ENCODE data around the gene RAMP1. TPM values are rescaled to one million over a fixed set of nuclear protein-coding genes. Genes with fewer than 3 reads are reported as not detected.

The RAMP1 gene
- total RNA-seq, 1 donor from 2014 or later: 26.3 TPM

GRCh38 chr2:237886685-237887481, 27.5 kb downstream of the RAMP1 start:
- peak; percentile 75 for DNase-seq (ENCODE audit: low spot score)
- intact Hi-C loops (cut with DNase I): no loop called here
- ATAC-seq: peak; percentile 73

- DNase-seq (ENCODE audit: low spot score): no peak
- no peak for ATAC-seq
- intact Hi-C loops (cut with DNase I): no loop called here
These were observed 29.0 kb downstream of the RAMP1 start for GRCh38 chr2:237888389-237888788.

DNA sequence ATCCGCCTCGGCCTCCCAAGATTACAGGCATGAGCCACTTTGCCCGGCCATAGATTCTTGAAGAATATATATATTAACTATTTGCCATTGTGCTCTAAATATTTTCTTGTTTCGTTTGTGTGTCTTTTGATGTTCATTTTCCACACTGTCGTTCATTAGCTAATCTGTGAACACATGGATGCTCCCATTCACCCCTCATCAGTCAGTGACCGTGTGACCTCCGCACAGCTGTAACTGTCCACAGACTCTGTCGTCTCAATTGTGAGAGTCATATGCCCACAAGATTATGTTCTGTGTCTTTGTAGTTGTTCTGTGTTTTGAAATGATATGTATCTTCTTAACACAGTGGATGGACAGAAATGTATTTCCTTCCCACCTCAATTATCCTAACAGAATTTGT, 29.6 kb downstream of the RAMP1 start:
- no peak for ATAC-seq
- DNase-seq (ENCODE audit: low spot score): peak; percentile 19
- intact Hi-C loops (cut with DNase I): no loop called here

DNA sequence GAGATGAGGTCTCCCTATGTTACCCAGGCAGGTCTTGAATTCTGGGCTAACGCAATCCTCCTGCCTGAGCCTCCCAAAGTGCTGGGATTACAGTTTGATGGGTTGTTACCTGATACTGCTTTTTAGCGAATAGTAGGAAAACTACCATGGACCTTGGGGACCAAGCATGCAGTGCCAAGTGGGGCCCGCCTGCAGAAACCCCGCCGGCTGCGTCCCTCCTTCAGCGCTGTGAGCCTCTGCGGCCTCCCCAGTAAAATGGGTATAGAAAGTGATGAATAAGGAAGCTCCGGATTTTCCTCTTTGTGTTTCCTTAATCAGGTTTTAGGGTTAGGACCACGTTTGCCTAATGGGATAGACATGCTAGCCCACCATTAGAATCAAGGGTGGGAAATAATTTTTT, 30.4 kb downstream of the RAMP1 start:
- ATAC-seq: no peak
- intact Hi-C loops (cut with DNase I): no loop called here
- peak; percentile 53 for DNase-seq (ENCODE audit: low spot score)

DNA sequence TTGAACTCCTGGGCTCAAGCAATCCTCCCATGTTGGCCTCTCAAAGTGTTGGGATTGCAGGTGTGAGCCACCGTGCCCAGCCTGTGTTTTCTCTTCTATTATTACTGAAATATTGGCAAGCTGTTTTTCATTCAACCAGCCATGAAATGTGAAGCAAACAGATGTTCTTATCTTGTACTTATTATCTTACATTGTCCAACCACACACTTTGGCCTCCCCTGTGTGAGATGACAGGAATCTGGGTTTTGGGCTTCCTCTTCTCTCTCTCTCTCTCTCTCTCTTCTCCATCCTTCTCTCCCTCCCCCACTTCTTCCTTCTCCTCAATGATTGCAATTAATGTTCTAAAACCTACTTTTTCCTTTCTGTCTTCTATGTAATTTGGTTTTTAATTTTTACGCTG, 33.1 kb downstream of the RAMP1 start:
- DNase-seq (ENCODE audit: low spot score): no peak

DNA sequence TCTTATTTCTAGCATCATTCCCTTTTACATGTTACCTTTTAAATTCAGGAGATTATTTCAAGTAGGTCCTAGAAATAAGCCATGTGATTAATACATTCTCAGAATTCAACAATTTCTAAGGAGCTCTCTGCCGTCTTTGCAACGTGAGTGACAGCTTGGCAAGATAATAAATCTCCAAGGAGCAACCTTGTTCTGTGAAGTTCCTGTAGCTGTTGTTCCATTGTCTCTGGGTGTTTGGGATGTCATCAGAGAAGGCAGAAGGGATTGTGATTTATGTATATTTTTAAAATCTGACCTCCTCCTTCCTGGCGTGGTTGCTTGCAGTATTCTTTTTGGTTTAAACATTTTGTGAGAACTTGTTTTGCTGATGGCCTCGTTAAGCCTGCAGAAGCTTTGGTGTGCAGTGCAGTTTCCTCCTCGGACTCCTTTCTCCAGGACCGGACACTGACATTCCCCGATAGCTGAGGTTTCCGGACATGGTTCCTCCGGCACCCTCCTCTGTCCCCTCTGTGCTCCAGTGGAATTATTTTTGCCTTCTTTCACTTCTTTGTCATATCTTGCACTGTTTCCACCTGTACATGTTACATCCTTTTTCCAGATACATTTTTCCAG, 33.7 kb downstream of the RAMP1 start:
- DNase-seq (ENCODE audit: low spot score) (peak; percentile 25), ATAC-seq (no peak)
- intact Hi-C loops (cut with DNase I): no loop called here

More for the DNA sequence above, 33.1 kb downstream of the RAMP1 start:
- ATAC-seq: no peak
- intact Hi-C loops (cut with DNase I): no loop called here

DNA sequence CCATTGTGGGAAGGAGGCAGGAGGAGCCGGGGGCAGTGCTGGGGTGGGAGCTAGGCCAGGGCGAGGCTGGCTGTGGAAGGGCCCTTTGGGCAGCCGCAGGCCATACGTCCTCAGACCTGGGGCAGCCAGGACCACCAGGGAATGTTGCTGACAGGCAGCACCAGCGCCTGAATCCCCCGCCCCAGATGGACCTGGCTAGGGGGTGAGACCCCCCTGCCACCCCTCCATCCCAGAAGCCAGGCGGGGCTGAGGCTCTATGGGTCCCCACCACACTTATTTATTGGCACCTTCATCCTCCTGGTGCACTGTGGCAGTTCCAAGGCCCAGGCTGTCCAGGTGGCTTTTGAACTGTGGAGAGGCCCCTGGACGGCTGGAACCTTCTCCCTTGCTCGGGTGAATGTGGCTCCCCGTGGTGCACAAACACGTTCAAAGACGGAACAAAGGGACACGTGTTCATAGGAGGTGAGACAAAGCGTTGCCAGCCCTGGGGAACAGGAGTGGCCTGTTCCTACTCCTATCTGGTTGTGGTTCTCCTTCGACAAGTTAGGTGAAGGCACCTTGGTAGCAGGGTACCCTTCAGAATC, 35.1 kb downstream of the RAMP1 start:
- ATAC-seq: no peak
- DNase-seq (ENCODE audit: low spot score): peak; percentile 45
- intact Hi-C loops (cut with DNase I): no loop called here

GRCh38 chr2:237894986-237895543, 35.6 kb downstream of the RAMP1 start:
- intact Hi-C loops (cut with DNase I): no loop called here
- ATAC-seq: no peak
- peak; percentile 47 for DNase-seq (ENCODE audit: low spot score)

GRCh38 chr2:237895544-237896506, 36.4 kb downstream of the RAMP1 start:
- ATAC-seq (peak; percentile 36), DNase-seq (ENCODE audit: low spot score) (peak; percentile 62)
- intact Hi-C loops (cut with DNase I): no loop called here

GRCh38 chr2:237896507-237896892, 37.1 kb downstream of the RAMP1 start:
- intact Hi-C loops (cut with DNase I): no loop called here
- ATAC-seq: no peak
- DNase-seq (ENCODE audit: low spot score): no peak

- intact Hi-C loops (cut with DNase I): no loop called here
- DNase-seq (ENCODE audit: low spot score): peak; percentile 51
- ATAC-seq: no peak
These were observed 37.5 kb downstream of the RAMP1 start for GRCh38 chr2:237896956-237897355.

- no peak for ATAC-seq
- intact Hi-C loops (cut with DNase I): no loop called here
- no peak for DNase-seq (ENCODE audit: low spot score)
These were observed 38.6 kb downstream of the RAMP1 start for GRCh38 chr2:237898057-237898414.

- no peak for ATAC-seq
- peak; percentile 61 for DNase-seq (ENCODE audit: low spot score)
- intact Hi-C loops (cut with DNase I): no loop called here
These were observed 41.7 kb downstream of the RAMP1 start for GRCh38 chr2:237900891-237901831.

GRCh38 chr2:237901932-237902850, 42.8 kb downstream of the RAMP1 start:
- ATAC-seq (no peak), DNase-seq (ENCODE audit: low spot score) (peak; percentile 51)
- intact Hi-C loops (cut with DNase I): no loop called here

GRCh38 chr2:237904831-237905599, 45.6 kb downstream of the RAMP1 start:
- peak; percentile 83 for ATAC-seq
- peak; percentile 67 for DNase-seq (ENCODE audit: low spot score)
- intact Hi-C loops (cut with DNase I): no loop called here

GRCh38 chr2:237907144-237907543, 47.7 kb downstream of the RAMP1 start:
- intact Hi-C loops (cut with DNase I): no loop called here
- ATAC-seq: no peak
- DNase-seq (ENCODE audit: low spot score): no peak
